22Rv1 (cell line): ENCODE measurements around the gene PCDH17.

Experiments used
- H3K27ac ChIP-seq: fragments of 450-650 bp; 2 replicates; pipeline ENCODE4 v1.5.1; 2017
- ZFX ChIP-seq: fragments of 450-650 bp; IDR thresholded peaks from 2 replicates; pipeline ENCODE4 v1.6.1; 2017; ENCODE audit warnings: antibody characterized with exemption, borderline replicate concordance
- TF ChIP-seq, protein P1 (sequence below): fragments of 450-650 bp; IDR thresholded peaks from 2 replicates; pipeline ENCODE4 v1.5.1; 2017; ENCODE audit warnings: mild to moderate bottlenecking

The PCDH17 gene

DNA sequence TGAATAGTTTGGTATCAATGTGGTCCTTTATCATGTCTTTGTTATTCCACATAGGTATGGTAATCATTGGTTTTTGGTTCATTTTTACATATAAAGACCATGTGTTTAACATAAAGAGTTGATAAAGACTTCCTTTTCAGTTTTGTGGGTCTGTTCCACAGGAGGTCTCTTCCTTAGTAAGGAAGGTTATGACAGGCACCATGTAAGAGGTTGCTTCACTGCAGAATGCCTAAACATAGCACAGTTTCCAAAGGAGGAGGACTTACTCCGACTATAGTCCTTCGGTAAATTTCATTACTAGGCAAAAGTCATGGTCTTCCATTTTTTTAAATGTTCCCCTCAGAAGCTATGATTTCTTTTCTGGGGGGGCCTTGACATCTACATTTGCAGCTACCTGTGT, 27.1 kb upstream of the PCDH17 start:
- no peak for TF ChIP-seq ZFX
- TF ChIP-seq, protein P1, sequence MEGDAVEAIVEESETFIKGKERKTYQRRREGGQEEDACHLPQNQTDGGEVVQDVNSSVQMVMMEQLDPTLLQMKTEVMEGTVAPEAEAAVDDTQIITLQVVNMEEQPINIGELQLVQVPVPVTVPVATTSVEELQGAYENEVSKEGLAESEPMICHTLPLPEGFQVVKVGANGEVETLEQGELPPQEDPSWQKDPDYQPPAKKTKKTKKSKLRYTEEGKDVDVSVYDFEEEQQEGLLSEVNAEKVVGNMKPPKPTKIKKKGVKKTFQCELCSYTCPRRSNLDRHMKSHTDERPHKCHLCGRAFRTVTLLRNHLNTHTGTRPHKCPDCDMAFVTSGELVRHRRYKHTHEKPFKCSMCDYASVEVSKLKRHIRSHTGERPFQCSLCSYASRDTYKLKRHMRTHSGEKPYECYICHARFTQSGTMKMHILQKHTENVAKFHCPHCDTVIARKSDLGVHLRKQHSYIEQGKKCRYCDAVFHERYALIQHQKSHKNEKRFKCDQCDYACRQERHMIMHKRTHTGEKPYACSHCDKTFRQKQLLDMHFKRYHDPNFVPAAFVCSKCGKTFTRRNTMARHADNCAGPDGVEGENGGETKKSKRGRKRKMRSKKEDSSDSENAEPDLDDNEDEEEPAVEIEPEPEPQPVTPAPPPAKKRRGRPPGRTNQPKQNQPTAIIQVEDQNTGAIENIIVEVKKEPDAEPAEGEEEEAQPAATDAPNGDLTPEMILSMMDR: no peak
- H3K27ac ChIP-seq: no peak overlapping the region

DNA sequence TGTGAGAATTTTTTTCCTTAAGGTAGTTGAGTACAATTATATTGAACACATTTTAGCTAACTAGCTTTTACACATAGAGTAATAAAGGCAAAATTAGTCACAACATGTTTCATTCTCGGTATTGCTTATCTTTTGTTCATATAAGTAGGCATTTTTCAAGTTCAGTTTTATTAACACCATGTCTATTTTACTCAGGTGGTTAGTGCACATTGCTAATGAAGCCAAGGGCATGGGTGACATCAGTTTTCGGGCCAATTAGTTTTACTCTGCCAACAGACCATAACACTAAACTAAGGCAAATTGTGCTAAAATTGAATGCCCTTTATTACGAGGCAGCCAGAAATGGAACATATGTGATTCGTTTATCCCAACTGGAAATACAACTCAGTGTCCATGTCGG, 19.6 kb upstream of the PCDH17 start:
- TF ChIP-seq, protein P1: no peak
- no peak for TF ChIP-seq ZFX
- no peak overlapping the region for H3K27ac ChIP-seq

DNA sequence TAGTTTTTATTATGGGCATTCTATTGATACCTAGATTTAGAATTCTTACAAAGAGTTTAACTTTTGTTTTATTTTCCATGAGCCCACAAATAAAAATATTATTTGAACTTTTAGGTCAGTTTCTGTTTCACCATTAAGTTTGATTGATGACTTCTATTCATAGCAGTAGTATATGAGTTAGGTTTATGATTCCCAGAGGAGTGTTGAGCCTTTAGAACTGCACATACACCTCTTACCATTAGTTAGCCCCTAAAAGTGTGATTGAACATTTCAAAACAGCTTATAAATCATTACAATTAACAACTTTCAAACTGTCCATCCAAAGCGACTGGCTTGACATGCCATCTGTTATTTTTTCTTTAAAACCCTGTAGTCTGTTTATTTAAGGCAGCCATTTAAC, 19.0 kb upstream of the PCDH17 start:
- H3K27ac ChIP-seq: no peak overlapping the region
- TF ChIP-seq, protein P1: no peak
- no peak for TF ChIP-seq ZFX

DNA sequence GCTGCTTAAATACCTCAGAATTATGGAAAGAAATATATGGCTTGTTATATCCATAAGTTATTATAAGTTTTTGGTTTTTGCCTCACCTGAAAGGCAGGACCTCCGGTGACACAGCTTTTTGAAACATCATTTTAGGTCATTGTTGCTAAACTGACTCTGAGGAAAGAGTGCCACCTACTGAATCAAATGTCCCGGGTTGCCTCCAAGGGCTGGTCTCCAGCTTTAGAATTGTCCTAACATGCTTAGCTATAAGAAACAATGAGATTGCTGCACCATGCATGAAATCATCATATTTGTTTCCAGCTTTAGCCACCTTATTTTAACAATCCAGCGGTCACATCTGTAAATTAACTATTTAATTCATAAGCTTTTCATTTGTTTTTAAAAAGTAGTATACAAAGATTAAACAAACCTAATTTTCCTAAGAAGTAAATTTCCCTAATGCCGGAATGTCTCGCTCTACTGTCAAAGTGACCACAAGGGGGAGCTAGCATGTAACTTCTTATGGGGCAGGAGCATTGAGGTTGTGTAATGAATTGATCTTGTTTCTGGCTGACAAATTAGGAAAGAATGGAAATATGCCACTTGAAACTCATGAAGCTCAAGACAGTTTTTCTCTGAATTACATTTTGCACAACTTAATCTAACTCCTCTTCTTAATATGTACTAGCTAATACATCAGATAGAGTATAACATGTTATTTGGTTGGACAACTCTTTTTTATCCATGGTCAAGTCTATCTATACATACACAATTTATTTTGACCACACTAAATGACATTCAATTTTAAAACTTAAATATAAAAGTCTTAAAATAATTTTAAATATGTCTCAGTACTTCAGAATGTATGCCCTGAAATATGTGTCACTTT, 6.7 kb upstream of the PCDH17 start:
- H3K27ac ChIP-seq: no peak overlapping the region
- TF ChIP-seq, protein P1: peak; percentile 92
- no peak for TF ChIP-seq ZFX

DNA sequence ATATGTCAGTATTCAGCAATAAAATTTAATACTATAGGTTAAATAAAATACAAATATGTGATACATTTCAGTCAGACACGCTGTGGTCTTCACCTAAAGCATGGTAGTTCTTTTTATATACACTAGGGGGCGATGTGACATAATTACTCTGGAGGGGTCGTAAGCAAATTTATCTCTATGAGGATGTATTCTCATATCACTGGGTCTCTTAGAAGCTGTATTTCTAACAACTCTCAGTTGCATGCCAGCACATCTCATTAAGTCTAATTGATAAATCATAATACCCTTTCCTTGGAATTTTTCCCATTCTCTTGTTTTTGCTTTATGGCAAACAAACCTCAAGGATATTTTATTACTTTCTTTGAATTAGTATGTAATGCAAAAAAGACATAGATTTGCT, 3.9 kb upstream of the PCDH17 start:
- H3K27ac ChIP-seq: no peak overlapping the region
- no peak for TF ChIP-seq ZFX
- TF ChIP-seq, protein P1: peak; percentile 83

DNA sequence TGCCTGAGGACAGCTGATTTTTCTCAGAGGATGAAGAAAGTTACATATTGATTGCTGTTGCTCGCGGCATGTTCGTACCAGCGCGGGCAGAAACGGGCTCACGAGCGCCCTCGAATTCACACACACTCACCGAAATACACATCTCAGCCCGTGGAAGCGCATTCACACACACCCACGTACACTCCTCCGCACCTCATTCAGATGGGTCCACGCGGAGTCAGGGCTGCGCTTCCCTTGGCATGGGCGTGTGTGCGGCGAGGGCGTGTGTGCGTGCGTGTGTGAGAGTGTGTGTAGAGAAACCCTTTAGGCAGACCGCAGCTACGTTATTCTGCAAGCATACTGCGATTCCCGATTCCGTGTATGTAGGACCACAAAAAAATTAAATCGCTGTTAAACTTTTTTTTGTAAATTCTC, 2.1 kb upstream of the PCDH17 start:
- TF ChIP-seq, protein P1: peak; percentile 11; the same call in 1 of the 2 replicates
- no peak for TF ChIP-seq ZFX
- H3K27ac ChIP-seq: no peak overlapping the region

DNA sequence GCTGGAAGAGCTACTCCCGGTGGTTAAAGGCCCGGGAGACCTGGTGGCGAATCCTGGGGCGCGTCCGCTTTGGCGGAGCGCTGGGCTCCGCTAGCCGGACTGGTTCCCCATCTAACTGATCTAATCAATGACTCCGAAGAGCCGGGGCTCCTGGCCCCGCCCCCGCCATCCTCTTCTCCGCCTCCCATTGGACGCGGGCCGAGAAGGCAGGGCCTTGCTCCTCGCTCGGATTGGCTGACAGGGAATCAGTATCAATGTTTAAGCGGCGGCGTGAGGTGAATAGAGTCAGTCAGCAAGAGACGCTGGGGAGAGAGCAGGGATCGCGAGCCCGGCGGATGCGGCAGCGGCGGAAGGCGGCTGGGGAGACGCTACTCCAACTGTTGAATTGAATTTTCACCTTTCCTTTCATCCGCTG, 1.7 kb upstream of the PCDH17 start:
- TF ChIP-seq, protein P1: no peak
- no peak for TF ChIP-seq ZFX
- H3K27ac ChIP-seq: no peak overlapping the region
